ENCODE measurements around the gene LRPAP1. TPM values are rescaled to one million over a fixed set of nuclear protein-coding genes. Genes with fewer than 3 reads are reported as not detected.

LRPAP1 gene
- total and polyA plus RNA-seq, 2 donors (not counting 1 experiment from before 2014, with no cell fraction given): 62.9 to 80.5 TPM

DNA sequence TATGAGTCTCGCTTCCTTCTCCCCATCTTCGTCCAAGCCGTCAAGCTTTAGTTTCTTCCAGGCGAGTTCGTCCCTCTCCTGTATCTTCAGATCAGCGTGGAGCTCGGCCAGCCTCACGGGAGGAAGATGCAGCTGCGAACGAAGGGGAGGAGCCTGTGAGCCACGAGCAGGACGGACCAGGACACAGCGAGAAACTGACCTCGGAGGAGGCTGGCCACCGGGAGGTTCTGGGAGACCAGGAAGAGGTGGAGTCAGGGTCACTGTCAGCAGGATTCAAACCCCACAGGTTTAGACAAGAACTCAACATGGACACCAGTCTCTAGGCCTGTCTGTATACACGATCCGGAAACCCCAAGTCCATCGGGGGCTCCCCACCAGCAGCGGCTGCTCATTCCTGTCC is 7.3 kb downstream of the LRPAP1 start:
- Histone ChIP-seq H3K4me3 (replicated peaks in 1 of 4; ENCODE audit: control extremely low read depth in 1 of 4, insufficient read depth in 1 of 4, low read depth in 3 of 4, low read length in 4 of 4) (no peak overlapping the region), H3K27me3 (ENCODE audit: control insufficient read depth, insufficient read depth, low read length) (no peaks in the 10 kb centered on the region), H2AFZ (ENCODE audit: low read length) (no peak overlapping the region), H3K4me2 (ENCODE audit: extremely low read depth, insufficient read depth, low read length) (no peak overlapping the region), H3K79me2 (ENCODE audit: control insufficient read depth, insufficient read depth, low read length) (peaks cover 3% of the 10 kb centered on the region), H3K36me3 (ENCODE audit: control insufficient read depth, insufficient read depth, low read length) (peaks cover 10% of the 10 kb centered on the region), H3K27ac (ENCODE audit: insufficient read depth, low read length) (no peak overlapping the region), H3K9ac (ENCODE audit: insufficient read depth, low read length) (no peak overlapping the region), H3K4me1 (ENCODE audit: control insufficient read depth, extremely low read depth, insufficient read depth, low read length) (no peaks in the 10 kb centered on the region), H3K9me3 (ENCODE audit: control insufficient read depth, insufficient read depth, low read depth, low read length) (no peaks in the 10 kb centered on the region), H4K20me1 (ENCODE audit: control insufficient read depth, extremely low read depth, insufficient read depth, low read length) (no peaks in the 10 kb centered on the region)
- TF ChIP-seq EZH2 (IDR thresholded peaks at IDR 0.05; ENCODE audit: low read length, missing control alignments): no peak
- TF ChIP-seq, protein P1, sequence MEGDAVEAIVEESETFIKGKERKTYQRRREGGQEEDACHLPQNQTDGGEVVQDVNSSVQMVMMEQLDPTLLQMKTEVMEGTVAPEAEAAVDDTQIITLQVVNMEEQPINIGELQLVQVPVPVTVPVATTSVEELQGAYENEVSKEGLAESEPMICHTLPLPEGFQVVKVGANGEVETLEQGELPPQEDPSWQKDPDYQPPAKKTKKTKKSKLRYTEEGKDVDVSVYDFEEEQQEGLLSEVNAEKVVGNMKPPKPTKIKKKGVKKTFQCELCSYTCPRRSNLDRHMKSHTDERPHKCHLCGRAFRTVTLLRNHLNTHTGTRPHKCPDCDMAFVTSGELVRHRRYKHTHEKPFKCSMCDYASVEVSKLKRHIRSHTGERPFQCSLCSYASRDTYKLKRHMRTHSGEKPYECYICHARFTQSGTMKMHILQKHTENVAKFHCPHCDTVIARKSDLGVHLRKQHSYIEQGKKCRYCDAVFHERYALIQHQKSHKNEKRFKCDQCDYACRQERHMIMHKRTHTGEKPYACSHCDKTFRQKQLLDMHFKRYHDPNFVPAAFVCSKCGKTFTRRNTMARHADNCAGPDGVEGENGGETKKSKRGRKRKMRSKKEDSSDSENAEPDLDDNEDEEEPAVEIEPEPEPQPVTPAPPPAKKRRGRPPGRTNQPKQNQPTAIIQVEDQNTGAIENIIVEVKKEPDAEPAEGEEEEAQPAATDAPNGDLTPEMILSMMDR (conservative IDR thresholded peaks at IDR 0.05 in 1 of 2, IDR thresholded peaks at IDR 0.05 in 1 of 2; ENCODE audit: low read depth in 1 of 2, low read length in 2 of 2): no peak
- DNase-seq (ENCODE audit: low read depth in 2 of 2): no peak

DNA sequence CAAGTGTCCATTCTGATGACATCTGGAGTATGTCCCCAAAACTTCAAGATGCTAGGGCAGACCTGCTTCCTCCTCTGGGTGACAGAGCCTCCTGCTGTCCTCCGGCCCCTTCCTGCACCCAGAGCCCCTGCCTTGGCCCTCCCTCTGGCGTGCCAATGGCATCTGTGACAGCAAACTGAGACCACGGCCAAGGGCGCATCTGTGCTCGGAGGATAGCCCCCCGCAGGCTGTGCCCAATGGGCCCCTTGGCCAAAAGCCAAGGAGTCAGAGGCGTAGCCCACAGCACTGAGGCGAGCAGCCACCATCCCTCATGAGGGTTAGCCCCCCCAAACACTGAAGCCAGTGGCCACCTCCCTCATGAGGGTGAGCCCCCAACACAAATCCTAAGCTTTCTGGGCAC is 7.9 kb downstream of the LRPAP1 start:
- Histone ChIP-seq H3K79me2 (ENCODE audit: control insufficient read depth, insufficient read depth, low read length) (peaks cover 3% of the 10 kb centered on the region), H3K4me1 (ENCODE audit: control insufficient read depth, extremely low read depth, insufficient read depth, low read length) (no peaks in the 10 kb centered on the region), H3K9ac (ENCODE audit: insufficient read depth, low read length) (no peak overlapping the region), H2AFZ (ENCODE audit: low read length) (no peak overlapping the region), H3K36me3 (ENCODE audit: control insufficient read depth, insufficient read depth, low read length) (peaks cover 13% of the 10 kb centered on the region), H3K27ac (ENCODE audit: insufficient read depth, low read length) (no peak overlapping the region), H3K4me3 (replicated peaks in 1 of 4; ENCODE audit: control extremely low read depth in 1 of 4, insufficient read depth in 1 of 4, low read depth in 3 of 4, low read length in 4 of 4) (no peak overlapping the region), H3K27me3 (ENCODE audit: control insufficient read depth, insufficient read depth, low read length) (no peaks in the 10 kb centered on the region), H4K20me1 (ENCODE audit: control insufficient read depth, extremely low read depth, insufficient read depth, low read length) (no peaks in the 10 kb centered on the region), H3K4me2 (ENCODE audit: extremely low read depth, insufficient read depth, low read length) (no peak overlapping the region), H3K9me3 (ENCODE audit: control insufficient read depth, insufficient read depth, low read depth, low read length) (no peaks in the 10 kb centered on the region)
- no peak for DNase-seq (ENCODE audit: low read depth in 2 of 2)
- TF ChIP-seq, protein P1 (conservative IDR thresholded peaks at IDR 0.05 in 1 of 2, IDR thresholded peaks at IDR 0.05 in 1 of 2; ENCODE audit: low read depth in 1 of 2, low read length in 2 of 2): no peak
- no peak for TF ChIP-seq EZH2 (IDR thresholded peaks at IDR 0.05; ENCODE audit: low read length, missing control alignments)

DNA sequence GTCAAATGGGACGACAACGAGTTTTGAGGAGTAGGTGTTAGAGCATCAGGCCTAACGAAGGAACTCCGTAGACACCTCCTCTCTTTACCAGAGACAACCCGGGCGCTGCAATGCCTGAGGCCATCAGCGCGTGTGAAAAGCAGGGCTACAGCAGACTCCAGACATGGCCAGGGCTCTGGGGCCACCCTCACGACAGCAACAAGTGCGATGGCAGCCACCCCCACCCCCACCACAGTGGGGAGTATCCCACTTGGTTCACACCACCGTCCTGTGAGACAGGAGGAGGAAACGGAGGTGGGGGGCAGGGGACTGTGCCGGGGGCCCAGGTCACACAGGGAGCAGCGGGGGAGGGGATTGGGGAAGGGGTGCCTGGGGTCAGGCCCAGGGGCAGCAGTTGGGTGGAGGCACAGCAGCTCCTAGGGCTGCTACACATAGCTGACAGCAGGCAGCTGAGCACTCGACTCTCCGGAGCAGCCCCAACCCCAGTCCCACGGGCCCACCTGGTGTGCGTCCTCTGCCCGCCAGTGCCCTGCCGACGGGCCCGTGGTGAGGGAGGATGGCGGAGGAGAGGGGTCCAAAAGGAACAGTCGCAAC is 8.5 kb downstream of the LRPAP1 start:
- Histone ChIP-seq H3K9me3 (ENCODE audit: control insufficient read depth, insufficient read depth, low read depth, low read length) (no peaks in the 10 kb centered on the region), H4K20me1 (ENCODE audit: control insufficient read depth, extremely low read depth, insufficient read depth, low read length) (no peaks in the 10 kb centered on the region), H3K4me1 (ENCODE audit: control insufficient read depth, extremely low read depth, insufficient read depth, low read length) (no peaks in the 10 kb centered on the region), H3K79me2 (ENCODE audit: control insufficient read depth, insufficient read depth, low read length) (peaks cover 3% of the 10 kb centered on the region), H2AFZ (ENCODE audit: low read length) (no peak overlapping the region), H3K27ac (ENCODE audit: insufficient read depth, low read length) (no peak overlapping the region), H3K36me3 (ENCODE audit: control insufficient read depth, insufficient read depth, low read length) (peaks cover 13% of the 10 kb centered on the region), H3K4me2 (ENCODE audit: extremely low read depth, insufficient read depth, low read length) (no peak overlapping the region), H3K4me3 (replicated peaks in 1 of 4; ENCODE audit: control extremely low read depth in 1 of 4, insufficient read depth in 1 of 4, low read depth in 3 of 4, low read length in 4 of 4) (no peak overlapping the region), H3K9ac (ENCODE audit: insufficient read depth, low read length) (no peak overlapping the region), H3K27me3 (ENCODE audit: control insufficient read depth, insufficient read depth, low read length) (no peaks in the 10 kb centered on the region)
- TF ChIP-seq, protein P1 (conservative IDR thresholded peaks at IDR 0.05 in 1 of 2, IDR thresholded peaks at IDR 0.05 in 1 of 2; ENCODE audit: low read depth in 1 of 2, low read length in 2 of 2): no peak
- no peak for TF ChIP-seq EZH2 (IDR thresholded peaks at IDR 0.05; ENCODE audit: low read length, missing control alignments)
- no peak for DNase-seq (ENCODE audit: low read depth in 2 of 2)

Data from fibroblast of lung (primary cell).